Measurements from ENCODE around the gene BICRAL. TPM values are rescaled to one million over a fixed set of nuclear protein-coding genes. Genes with fewer than 3 reads are reported as not detected.

The BICRAL gene
- total and polyA plus RNA-seq, 8 donors: 2.8 to 23.2 (median 7.0) TPM

DNA sequence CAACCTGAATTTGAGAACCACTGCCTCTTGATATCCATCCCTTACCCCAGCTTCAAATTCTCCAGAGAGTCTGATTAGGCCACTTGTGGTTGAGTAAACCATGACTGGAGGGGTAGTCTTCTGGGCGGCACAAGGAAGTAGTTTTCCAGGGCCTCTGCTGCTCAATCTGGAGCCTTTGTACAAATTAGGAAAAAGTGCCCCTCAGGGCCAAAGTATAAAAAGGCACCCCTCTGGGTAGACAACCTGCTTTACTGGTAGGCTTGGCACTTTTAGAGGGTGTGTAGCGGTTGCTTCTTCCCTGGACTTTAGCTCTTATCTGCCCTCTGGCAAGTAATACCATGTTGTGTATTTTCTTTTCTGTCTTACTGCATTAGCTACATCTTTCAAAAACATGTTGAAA lies 64.7 kb downstream of the BICRAL start:
- no peak for DNase-seq
- intact Hi-C loops (cut with DNase I; ENCODE audit: low total_unique reads): no loop called here
- Histone ChIP-seq H3K4me1 (no peaks in the 10 kb centered on the region), H3K36me3 (peaks cover 5 to 26% (median 15%) of the 10 kb centered on the region in 4 donors), H3K27ac (no peak overlapping the region), H3K4me3 (no peak overlapping the region), H3K27me3 (no peaks in the 10 kb centered on the region), H3K9me3 (no peaks in the 10 kb centered on the region)
- 90 to 97% (median 94%) methylated on average over 2 of the region's 2 CpGs for WGBS, 5 donors
- TF ChIP-seq EP300 (IDR thresholded peaks at IDR 0.05): no peak
- TF ChIP-seq, protein P1, sequence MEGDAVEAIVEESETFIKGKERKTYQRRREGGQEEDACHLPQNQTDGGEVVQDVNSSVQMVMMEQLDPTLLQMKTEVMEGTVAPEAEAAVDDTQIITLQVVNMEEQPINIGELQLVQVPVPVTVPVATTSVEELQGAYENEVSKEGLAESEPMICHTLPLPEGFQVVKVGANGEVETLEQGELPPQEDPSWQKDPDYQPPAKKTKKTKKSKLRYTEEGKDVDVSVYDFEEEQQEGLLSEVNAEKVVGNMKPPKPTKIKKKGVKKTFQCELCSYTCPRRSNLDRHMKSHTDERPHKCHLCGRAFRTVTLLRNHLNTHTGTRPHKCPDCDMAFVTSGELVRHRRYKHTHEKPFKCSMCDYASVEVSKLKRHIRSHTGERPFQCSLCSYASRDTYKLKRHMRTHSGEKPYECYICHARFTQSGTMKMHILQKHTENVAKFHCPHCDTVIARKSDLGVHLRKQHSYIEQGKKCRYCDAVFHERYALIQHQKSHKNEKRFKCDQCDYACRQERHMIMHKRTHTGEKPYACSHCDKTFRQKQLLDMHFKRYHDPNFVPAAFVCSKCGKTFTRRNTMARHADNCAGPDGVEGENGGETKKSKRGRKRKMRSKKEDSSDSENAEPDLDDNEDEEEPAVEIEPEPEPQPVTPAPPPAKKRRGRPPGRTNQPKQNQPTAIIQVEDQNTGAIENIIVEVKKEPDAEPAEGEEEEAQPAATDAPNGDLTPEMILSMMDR (IDR thresholded peaks at IDR 0.05): no peak
- TF ChIP-seq POLR2A (IDR thresholded peaks at IDR 0.05): no peak
- no peak for TF ChIP-seq POLR2AphosphoS5 (IDR thresholded peaks at IDR 0.05)

DNA sequence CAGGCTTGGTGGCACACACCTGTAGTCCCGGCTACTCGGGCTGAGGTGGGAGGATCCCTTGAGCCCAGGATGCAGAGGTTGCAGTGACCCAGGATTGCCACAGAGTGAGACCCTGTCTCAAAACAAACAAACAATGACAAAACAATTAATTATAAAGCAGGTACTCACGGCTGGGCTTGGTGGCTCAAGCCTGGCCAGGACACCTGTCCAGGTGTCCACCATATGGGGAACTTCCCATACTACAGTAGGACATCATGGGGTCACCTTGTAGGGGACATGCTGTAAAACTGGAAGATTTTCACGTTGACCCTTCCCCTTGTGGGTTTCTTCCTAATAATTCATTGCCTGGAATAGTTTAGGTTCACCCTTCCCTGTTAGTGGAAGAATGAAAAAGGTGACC lies 66.8 kb downstream of the BICRAL start:
- Histone ChIP-seq H3K27ac (no peak overlapping the region), H3K36me3 (peaks cover 17 to 40% (median 33%) of the 10 kb centered on the region in 4 donors), H3K4me3 (no peak overlapping the region), H3K4me1 (no peaks in the 10 kb centered on the region), H3K9me3 (no peaks in the 10 kb centered on the region), H3K27me3 (no peaks in the 10 kb centered on the region)
- TF ChIP-seq, protein P1 (IDR thresholded peaks at IDR 0.05): no peak
- TF ChIP-seq EP300 (IDR thresholded peaks at IDR 0.05) (no peak), POLR2AphosphoS5 (IDR thresholded peaks at IDR 0.05) (no peak), POLR2A (IDR thresholded peaks at IDR 0.05) (no peak)
- intact Hi-C loops (cut with DNase I; ENCODE audit: low total_unique reads): no loop called here
- WGBS, 5 donors: 84 to 92% (median 86%) methylated on average over 4 of the region's 4 CpGs
- no peak for DNase-seq

DNA sequence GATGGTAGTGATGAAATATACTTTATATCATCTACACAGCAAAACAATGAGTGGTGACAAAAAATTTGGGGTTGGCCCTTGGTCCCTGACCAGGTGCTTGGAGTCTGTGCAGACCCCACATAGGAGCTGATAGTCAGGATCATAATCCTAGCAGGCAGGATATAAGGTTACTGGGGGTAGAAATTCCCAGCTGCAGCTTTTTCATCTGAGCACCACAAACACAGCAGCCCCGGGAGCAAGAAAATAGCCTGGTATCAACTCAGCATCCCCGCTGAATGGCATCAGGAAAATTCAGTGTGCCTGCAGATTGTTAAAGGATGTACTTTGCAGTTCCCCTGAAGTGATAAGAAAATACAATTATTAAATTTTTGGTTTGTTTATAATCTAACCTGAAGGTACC lies 69.7 kb downstream of the BICRAL start:
- Histone ChIP-seq H3K27me3 (no peaks in the 10 kb centered on the region), H3K36me3 (peaks cover 20 to 66% (median 53%) of the 10 kb centered on the region in 4 donors), H3K4me3 (no peak overlapping the region), H3K9me3 (no peaks in the 10 kb centered on the region), H3K4me1 (no peaks in the 10 kb centered on the region), H3K27ac (no peak overlapping the region)
- WGBS, 5 donors: 91 to 100% (median 93%) methylated on average over 2 of the region's 2 CpGs
- DNase-seq: no peak
- TF ChIP-seq POLR2AphosphoS5 (IDR thresholded peaks at IDR 0.05) (no peak), POLR2A (IDR thresholded peaks at IDR 0.05) (no peak), EP300 (IDR thresholded peaks at IDR 0.05) (no peak)
- TF ChIP-seq, protein P1 (IDR thresholded peaks at IDR 0.05): no peak
- intact Hi-C loops (cut with DNase I; ENCODE audit: low total_unique reads): no loop called here

DNA sequence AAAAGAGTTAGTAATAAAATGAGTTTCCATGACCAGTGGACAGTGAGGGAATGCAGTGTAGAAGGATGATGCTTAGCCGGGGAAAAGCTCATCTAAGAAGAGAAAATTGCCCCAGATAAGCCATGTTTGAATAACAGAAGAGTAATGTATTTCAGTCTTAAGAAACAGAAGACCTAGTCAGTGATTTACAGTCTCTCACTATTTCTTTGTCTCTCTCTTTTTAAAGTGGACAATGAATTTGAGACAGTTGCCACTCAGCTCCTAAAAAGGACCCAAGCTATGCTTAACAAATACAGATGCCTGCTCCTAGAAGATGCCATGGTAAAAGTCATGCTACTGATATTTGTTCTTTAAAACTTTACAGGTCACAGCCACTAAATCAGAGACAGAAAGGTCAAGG lies 78.2 kb downstream of the BICRAL start:
- no peak for DNase-seq
- Histone ChIP-seq H3K27me3 (no peaks in the 10 kb centered on the region), H3K36me3 (peaks cover 57 to 100% (median 100%) of the 10 kb centered on the region in 4 donors), H3K4me1 (no peaks in the 10 kb centered on the region), H3K9me3 (no peaks in the 10 kb centered on the region), H3K4me3 (no peak overlapping the region), H3K27ac (no peak overlapping the region)
- intact Hi-C loops (cut with DNase I; ENCODE audit: low total_unique reads): no loop called here
- TF ChIP-seq, protein P1 (IDR thresholded peaks at IDR 0.05): no peak
- TF ChIP-seq POLR2A (IDR thresholded peaks at IDR 0.05) (no peak), POLR2AphosphoS5 (IDR thresholded peaks at IDR 0.05) (no peak), EP300 (IDR thresholded peaks at IDR 0.05) (no peak)
- WGBS, 5 donors: 85 to 100% (median 94%) methylated on average over 1 of the region's 1 CpG

Measured in stomach (tissue), 9 donors.